Breast epithelium (tissue), 3 donors: Measurements from ENCODE around the gene RERG.

Experiments
- POLR2A ChIP-seq: fragments of 450-650 bp; IDR thresholded peaks from one replicate; pipeline ENCODE4 v1.6.1; 2016; ENCODE audit warnings: antibody characterized with exemption, mild to moderate bottlenecking, moderate library complexity
- TF ChIP-seq, protein P1 (sequence below), 3 donors: fragments of 450-650 bp; IDR thresholded peaks; one replicate each; pipeline ENCODE4 v1.5.1; 2016 to 2017; ENCODE audit warnings: antibody characterized with exemption in 3 of 3, mild to moderate bottlenecking in 3 of 3, moderate library complexity in 3 of 3

DNA sequence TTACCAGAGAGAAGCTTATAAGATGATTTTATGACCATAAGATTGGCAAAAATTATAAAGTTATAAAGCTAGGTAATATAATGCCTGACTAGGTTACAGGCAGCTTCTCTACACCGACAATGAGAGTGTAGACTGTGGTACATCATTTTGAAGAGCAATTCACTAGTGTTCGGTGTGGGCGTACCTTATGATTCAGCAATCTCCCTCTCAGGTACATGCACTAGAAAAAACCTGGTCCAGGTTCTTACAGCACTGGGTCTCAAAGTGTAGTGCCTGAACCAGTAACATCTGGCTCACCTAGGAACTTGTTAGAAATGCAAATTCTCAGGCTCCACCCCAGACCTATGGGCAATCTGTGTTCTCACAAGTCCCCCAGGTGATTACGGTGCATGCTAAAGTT is 106.7 kb downstream of the RERG start:
- no peak for TF ChIP-seq POLR2A
- TF ChIP-seq, protein P1, sequence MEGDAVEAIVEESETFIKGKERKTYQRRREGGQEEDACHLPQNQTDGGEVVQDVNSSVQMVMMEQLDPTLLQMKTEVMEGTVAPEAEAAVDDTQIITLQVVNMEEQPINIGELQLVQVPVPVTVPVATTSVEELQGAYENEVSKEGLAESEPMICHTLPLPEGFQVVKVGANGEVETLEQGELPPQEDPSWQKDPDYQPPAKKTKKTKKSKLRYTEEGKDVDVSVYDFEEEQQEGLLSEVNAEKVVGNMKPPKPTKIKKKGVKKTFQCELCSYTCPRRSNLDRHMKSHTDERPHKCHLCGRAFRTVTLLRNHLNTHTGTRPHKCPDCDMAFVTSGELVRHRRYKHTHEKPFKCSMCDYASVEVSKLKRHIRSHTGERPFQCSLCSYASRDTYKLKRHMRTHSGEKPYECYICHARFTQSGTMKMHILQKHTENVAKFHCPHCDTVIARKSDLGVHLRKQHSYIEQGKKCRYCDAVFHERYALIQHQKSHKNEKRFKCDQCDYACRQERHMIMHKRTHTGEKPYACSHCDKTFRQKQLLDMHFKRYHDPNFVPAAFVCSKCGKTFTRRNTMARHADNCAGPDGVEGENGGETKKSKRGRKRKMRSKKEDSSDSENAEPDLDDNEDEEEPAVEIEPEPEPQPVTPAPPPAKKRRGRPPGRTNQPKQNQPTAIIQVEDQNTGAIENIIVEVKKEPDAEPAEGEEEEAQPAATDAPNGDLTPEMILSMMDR (IDR thresholded peaks at IDR 0.05): no peak
